ENCODE measurements around the gene FGGY.
"Not testable (repeated sequence)": the region's sequence is repeated elsewhere in the genome, so short reads cannot be mapped to it uniquely, and the experiment has no call there.

The FGGY gene

GRCh38 chr1:59532102-59532501 lies 235.2 kb downstream of the FGGY start:
- no peak for DNase-seq (ENCODE audit: extremely low read depth in 1 of 2, low read depth in 1 of 2)

- not testable (repeated sequence) for DNase-seq (ENCODE audit: extremely low read depth in 1 of 2, low read depth in 1 of 2)
These were observed 241.6 kb downstream of the FGGY start for GRCh38 chr1:59538476-59538875.

DNA sequence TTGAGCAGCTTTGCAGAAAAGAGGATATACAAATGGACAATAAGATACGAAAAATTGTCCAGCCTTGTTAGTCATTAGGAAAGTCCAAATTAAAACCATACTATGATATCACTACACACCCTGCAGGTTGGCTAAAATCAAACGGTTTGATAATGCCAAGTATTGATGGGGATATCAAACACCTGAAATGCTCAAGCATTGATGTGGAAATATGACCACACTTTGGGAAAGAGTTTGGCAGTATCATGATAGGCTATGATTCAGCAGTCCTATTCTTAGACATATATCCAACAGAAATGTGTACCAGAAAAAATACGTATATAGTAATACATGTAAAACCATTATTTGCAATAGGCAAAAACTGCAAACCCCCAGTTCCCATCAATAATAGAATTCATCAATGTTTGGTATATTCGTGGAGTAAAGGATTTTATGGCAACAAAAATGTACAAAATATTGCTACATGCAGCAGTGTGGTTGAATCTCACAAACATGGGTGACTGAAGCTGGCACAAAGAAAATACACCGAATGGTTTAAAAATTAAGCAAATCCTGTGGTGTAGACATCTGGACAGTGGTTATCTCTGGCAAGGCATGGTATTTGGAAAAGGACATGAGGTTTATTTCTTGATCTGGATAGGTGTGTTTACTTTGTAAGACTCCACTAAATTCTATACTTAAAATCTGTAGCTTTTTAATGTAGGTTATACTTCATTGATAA lies 243.2 kb downstream of the FGGY start:
- no peak for DNase-seq (ENCODE audit: extremely low read depth in 1 of 2, low read depth in 1 of 2)

DNA sequence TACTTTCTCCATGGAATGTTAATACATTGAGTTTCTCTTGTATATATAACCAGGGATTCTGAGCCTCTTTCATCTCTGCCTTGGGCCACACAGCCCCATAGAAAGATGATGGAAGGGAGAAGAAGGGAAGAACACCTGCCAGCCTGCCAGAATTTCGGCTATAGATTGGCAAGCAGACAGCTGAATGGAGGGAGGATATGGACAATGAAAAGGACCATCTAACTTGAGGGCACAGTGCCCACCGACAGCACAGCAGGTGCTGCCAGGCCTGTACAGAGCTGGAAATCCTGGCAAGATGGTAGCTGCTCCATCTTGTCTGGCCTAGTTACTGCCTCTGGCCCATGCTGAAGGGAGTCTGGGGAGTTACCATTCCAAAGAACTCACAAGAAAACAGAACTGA lies 244.3 kb downstream of the FGGY start:
- DNase-seq (ENCODE audit: extremely low read depth in 1 of 2, low read depth in 1 of 2), result no peak

GRCh38 chr1:59541891-59542290 lies 245.0 kb downstream of the FGGY start:
- DNase-seq (ENCODE audit: extremely low read depth in 1 of 2, low read depth in 1 of 2), result no peak

- no peak for DNase-seq (ENCODE audit: extremely low read depth in 1 of 2, low read depth in 1 of 2)
These were observed 246.3 kb downstream of the FGGY start for GRCh38 chr1:59543211-59543668.

- DNase-seq (ENCODE audit: extremely low read depth in 1 of 2, low read depth in 1 of 2), result no peak
These were observed 247.9 kb downstream of the FGGY start for GRCh38 chr1:59544615-59545293.

DNA sequence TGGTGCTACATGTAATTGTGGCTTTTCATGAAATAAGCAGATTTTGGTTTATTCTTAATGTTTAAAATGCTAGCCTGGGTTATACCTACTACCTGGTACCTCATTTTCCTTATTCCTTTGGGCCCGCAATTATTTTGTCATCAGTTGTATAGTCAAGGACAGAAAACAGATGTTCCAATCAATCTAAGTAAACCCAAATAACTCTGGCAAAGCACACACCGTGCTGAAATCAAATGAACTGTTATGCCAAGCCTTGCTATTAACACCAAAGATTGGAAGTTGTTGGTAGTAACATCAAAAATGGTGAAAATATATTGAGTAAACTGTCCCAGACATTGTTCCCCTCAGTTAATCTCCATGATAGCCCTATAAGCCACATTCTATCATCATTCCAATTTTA lies 248.9 kb downstream of the FGGY start:
- DNase-seq (ENCODE audit: extremely low read depth in 1 of 2, low read depth in 1 of 2), result no peak

DNA sequence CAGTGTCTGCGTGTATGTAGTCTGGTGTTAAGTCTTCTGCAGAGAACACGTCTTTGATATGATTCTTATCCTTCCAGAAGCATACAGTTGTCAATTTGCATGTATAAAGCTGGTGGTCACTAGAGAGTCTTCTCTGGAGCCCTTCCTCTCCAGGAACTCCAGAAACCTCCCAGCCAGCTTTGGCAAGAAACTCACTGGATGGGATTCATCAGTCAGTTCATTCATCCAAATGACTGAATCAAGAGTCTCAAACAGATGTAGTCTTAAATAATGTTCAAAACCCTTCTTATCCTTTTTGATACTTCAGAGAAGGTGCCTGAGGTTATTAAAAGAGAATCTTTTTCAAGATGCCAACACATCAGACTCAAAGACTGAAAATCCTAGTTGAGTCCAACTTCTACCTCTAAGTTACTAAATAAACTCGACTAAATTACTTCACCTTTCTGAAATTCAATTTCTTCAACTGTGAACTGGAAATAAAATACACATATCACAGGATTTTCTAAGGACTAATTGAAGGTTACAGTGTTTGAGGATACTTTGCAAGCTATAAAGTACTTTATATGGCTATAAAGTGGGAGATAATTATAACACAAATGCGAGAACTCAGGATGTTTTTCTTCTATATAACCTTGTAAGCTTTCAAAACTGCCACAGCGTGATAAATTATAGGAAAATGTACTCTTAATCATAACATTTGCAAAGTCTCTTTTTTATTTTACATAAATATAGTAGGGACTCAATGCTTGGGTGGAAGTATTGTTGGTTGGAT lies 252.4 kb downstream of the FGGY start:
- no peak for DNase-seq (ENCODE audit: extremely low read depth in 1 of 2, low read depth in 1 of 2)

DNA sequence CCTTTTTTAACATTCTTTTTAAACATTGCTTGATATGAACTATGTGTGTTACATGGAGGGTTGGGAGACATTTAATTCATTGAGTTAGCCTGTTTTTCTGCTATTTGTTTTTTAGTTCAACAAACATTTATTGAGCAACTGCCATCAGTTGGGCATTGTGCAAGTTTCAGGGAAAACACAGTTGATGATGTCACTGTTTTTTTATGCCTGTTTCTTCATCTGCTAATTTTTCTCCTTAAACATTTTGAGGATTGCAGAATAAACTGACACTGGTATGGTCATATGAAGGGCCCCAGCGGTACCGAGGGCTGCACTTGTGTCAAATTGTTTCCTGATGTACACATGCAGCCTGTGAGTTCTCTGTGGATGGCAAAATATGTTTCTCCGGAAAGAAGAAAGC lies 253.0 kb downstream of the FGGY start:
- no peak for DNase-seq (ENCODE audit: extremely low read depth in 1 of 2, low read depth in 1 of 2)

GRCh38 chr1:59552007-59552406 lies 255.1 kb downstream of the FGGY start:
- DNase-seq (ENCODE audit: extremely low read depth in 1 of 2, low read depth in 1 of 2), result no peak

DNA sequence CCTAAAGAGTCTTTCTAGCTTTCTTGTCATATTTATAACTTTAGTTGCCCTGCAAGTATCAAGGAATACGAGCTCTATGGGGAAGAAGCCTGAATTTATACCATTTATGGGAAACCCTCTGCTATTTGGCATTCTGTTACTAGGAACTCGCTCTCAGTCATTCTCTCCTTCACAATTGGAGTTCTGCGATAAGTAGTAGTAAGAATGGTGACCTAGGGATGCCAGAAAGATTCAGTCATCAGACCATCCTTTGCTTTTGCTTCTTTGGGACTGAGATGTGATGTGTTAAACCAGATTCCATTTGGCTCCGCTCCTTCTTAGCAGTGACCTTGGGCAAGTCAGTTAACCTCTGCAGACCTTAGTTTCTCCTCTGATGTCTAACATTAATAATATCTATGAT lies 256.5 kb downstream of the FGGY start:
- DNase-seq (ENCODE audit: extremely low read depth in 1 of 2, low read depth in 1 of 2), result no peak

- DNase-seq (ENCODE audit: extremely low read depth in 1 of 2, low read depth in 1 of 2), result no peak
These were observed 257.2 kb downstream of the FGGY start for GRCh38 chr1:59554011-59554663.

DNA sequence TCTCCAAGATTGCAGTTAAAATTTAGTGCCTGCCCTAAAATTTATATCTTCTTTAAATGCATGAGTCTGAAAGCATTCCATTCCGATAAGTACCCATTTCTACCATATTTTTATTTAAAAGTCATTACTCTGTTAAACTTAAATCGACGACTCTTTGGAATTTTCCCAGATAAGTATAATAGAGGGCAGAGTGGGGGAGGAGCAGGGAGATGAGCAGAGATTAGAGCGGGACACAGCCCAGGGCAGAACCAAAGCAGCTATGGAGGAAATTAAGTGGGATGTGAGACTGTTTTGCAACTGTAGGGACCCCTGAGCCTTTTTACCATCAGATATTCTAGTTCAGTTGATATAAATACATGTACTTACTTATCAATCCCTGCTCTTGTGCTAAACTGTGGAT lies 257.9 kb downstream of the FGGY start:
- no peak for DNase-seq (ENCODE audit: extremely low read depth in 1 of 2, low read depth in 1 of 2)

GRCh38 chr1:59556398-59556797 lies 259.5 kb downstream of the FGGY start:
- DNase-seq (ENCODE audit: extremely low read depth in 1 of 2, low read depth in 1 of 2), result no peak

GRCh38 chr1:59556802-59557548 lies 260.1 kb downstream of the FGGY start:
- no peak for DNase-seq (ENCODE audit: extremely low read depth in 1 of 2, low read depth in 1 of 2)

DNA sequence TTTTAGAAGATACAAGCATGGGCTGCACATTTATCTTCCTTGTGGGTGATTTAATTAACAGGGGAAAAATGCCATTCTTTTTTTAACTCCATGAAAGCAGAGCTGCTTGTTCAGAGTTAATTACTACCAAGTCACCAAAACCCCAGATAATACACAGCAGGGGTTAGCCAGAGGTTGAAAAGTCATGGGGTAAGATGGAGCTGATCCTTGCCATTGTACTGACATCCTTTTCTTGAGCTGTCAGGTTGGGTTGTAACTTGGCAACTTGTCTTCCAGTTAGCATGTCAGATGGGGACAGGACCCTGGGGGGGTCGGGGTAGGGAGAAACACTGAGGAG lies 260.6 kb downstream of the FGGY start:
- DNase-seq (ENCODE audit: extremely low read depth in 1 of 2, low read depth in 1 of 2), result no peak

GRCh38 chr1:59558580-59558979 lies 261.7 kb downstream of the FGGY start:
- not testable (repeated sequence) for DNase-seq (ENCODE audit: extremely low read depth in 1 of 2, low read depth in 1 of 2)

- DNase-seq (ENCODE audit: extremely low read depth in 1 of 2, low read depth in 1 of 2), result no peak
These were observed 264.0 kb downstream of the FGGY start for GRCh38 chr1:59560807-59561450.

DNA sequence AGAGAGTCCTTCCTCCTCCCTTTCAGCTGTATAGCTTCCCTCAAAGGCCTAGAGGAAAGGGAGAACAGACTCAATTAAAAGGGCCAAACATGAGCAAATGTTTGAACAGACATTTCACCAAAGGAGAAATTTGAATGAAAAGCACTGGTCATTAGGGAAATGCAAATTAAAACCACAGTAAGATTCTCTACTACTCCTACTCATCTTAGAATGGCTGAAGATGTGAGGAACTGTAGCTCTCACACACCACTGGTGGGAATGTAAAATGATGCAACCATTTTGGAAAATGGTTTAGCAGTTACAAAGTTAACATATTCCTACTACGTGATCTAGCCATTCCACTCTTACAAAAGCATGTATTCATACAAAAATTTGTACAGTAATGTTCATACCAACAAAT lies 264.9 kb downstream of the FGGY start:
- DNase-seq (ENCODE audit: extremely low read depth in 1 of 2, low read depth in 1 of 2), result no peak

Data from activated CD8-positive, alpha-beta memory T cell treated with anti-CD3 and anti-CD28 coated beads for 1 hour (primary cell).